Effector CD4-positive, alpha-beta T cell (primary cell): ENCODE measurements around the gene RAI1.

Experiments
- DNase-seq: peaks from one replicate; pipeline ENCODE4 v3.0.0-alpha.2; 2020

The RAI1 gene

DNA sequence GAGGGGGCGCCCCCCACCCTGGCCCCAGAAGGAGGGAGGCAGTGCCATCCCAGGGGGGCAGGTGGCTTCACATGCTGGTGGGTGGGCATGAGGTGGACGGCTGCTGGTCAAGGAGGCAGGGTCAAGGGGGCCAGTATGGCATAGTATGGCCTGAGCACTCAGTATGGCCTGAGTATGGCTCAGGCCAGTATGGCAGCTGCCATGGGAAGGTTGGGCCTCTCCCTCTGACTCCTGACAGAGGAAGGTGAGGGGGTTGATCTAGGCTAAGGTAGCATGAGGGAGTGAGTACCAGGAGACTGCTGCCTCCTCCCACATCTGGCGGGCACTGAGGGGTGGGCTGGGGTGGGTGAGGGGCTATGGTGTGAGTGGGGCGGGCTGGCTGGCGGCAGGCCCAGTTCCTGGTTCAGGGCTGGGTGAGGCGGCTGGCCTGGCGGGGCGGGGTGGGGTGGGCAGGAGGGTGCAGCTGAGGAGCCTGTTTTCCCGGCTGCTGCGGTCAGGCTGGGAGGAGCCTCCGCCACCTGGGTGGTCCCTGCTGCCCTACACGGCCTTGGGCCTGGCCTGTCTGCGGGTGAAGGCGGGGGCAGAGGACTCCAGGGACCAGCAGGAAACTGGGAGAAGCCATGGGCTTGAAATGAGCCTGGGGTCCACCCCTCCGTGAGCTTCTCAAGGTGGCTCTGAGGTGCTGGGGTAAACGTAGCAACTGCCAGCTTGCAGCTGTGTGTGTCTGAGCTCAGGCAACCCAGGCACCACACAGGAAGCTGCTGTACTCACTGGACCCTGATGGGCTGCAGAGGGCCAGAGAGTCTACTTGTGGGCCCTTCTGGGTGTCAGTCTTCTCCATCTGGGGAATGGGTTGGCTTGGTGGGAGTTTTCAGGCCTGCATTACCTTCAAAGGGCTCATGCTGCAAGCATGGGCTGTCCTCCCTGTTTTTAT, 57.0 kb downstream of the RAI1 start:
- no peak for DNase-seq

DNA sequence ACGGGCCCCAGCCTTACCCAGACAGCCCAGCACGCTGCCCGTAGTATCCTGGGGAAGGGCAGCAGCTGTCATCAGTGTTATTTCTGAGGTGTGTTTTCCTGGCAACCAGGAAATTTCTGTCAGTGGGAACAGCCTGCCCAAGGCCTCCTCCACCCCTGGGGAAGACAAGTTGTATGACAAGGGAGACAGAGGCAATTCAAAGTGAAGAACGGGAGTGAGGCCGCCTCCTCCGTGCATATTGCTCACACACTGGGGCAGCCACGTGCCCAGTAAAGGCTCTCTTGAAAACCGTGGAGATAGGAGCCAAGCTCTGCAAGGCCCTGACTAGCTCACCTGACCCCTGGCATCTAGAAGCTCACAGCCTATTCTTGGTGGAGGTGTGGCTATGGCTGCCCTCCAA, 57.6 kb downstream of the RAI1 start:
- DNase-seq = no peak

- no peak for DNase-seq
Observed at GRCh38 chr17:17739388-17740066, 58.3 kb downstream of the RAI1 start.

DNA sequence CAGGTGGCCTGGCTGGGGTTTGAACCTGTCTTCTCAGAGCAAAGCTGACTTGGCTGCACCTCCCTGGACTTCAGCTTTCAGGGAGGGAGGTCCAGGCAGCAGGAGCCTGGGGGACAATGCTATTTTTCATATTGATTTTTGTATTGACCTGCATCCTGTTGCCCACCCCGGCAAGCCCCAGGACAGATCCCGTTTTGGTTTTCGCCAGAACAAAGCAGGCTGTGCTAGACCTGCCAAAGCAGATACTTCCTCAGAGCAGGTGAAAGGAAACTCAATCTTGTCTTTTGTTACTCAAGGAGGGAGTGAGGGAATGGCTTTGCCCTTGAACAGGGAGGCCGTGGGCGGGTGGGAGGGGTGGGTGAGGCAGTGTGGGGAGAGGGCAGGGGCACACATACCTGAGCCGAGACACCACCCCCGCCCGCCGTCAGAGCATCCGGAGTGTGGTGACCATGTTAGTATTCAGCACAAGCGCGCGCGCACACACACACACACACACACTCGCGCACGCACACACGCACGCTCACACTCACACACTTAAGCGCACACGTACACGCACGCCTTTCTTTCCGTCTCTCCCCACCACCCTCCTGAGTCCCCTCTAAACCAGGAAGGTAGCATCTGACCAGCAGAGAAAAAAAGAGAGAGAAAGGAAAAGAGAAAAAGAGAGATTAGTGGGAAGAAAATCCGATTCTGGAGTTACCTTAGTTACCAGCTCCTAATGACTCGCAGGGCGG, 59.5 kb downstream of the RAI1 start:
- DNase-seq = no peak

- DNase-seq = no peak
Observed at GRCh38 chr17:17741349-17742023, 60.2 kb downstream of the RAI1 start.

- no peak for DNase-seq
Observed at GRCh38 chr17:17742133-17742621, 60.9 kb downstream of the RAI1 start.

- DNase-seq = no peak
Observed at GRCh38 chr17:17742688-17743390, 61.6 kb downstream of the RAI1 start.

- DNase-seq = no peak
Observed at GRCh38 chr17:17743391-17744112, 62.3 kb downstream of the RAI1 start.

DNA sequence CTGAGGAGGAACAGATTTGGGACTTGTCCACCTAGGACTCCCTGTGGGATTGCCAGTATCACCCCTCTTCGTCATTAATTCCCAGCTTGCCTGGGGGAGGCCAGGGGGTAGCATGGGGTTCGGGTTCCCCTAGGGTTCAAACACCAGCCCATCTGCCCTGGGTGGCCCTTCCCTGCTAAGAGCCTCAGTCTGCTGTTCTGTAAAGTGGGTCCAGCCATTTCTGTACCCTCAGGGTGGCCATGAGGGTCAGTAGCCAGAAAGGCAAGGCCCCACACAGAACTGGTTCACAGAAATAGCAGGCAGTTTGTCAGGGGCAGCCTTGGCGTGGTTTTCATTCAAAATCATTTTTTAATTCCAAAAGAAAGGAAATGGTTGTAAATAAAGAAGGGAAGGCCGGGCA, 62.9 kb downstream of the RAI1 start:
- DNase-seq = no peak

GRCh38 chr17:17745476-17746455, 64.5 kb downstream of the RAI1 start:
- DNase-seq = no peak

DNA sequence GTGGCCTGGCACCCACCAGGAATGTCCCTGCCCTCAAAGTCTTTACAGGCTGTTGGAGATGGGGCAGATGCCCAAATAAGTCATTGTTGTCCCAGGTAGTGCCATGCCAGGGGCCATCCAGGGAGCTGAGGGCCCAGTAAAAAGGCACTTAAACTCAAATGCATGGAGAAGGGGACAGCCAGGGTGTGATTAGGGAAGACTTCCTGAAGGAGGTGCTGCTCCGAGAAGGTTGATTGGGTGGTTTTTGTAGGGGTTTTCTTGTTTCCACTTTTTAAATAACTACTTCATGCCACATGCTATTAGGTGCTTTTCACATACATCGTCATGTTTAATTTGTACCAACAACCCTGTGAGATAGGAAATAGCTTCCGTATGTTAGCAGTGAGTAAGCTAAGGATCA, 66.9 kb downstream of the RAI1 start:
- no peak for DNase-seq

GRCh38 chr17:17748604-17749003, 67.3 kb downstream of the RAI1 start:
- no peak for DNase-seq

DNA sequence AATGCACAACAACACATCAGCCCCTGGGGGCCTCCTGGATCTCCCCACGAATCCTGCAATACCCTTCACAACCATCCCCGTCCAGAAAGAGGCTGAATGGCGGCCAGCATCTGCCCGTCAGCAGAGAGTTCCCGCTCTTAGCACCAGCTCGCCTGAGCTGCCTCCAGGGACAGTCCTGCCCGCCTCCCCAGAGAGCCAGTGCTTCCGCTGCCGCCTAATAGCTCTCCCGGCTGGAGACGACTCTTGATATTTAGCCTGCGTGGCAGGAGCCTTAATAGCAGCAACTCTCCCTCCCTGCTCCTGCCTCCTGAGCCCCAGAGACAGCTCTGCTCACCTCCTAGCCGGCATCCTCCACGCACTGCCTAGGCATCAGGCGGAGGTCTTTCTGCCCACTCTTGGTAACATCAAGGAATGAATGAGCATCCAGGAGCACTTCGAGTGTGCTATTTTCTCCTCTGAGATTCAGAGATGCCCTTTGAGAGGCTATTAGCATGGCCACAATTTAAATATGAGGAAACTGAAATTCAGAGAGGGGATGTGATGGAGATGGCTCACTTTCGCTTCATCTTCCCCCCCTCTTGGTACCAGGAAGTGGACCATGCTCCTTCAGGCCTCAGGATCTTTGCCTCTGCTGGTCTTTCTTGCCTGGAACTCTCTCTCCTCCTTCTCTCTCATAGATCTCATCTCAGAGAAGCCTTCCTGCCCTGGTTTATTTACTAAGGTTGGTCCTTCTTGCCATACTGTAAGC, 67.9 kb downstream of the RAI1 start:
- DNase-seq = no peak

DNA sequence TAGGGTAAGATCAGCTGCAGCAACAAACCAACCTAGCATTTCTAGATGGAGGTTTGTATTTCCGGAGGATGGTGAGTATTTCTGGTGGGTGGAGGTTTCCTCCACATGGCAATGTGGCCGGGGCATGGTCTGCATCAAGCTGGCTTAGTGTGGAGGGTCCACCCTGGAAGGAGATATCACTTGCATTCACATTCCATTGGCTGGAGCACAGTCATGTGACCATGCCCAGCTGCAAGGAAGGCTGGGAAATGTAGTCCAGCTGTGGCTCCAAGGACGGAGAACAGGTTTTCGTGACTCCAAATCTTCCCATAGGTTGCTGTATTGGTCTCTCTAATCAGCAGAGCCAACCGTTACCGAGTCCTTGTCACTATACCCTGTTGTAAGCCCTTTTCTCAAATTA, 68.7 kb downstream of the RAI1 start:
- peak; percentile 48 for DNase-seq

- DNase-seq = peak; percentile 20
Observed at GRCh38 chr17:17750881-17751280, 69.6 kb downstream of the RAI1 start.

- DNase-seq = peak; percentile 39
Observed at GRCh38 chr17:17751489-17752088, 70.3 kb downstream of the RAI1 start.

DNA sequence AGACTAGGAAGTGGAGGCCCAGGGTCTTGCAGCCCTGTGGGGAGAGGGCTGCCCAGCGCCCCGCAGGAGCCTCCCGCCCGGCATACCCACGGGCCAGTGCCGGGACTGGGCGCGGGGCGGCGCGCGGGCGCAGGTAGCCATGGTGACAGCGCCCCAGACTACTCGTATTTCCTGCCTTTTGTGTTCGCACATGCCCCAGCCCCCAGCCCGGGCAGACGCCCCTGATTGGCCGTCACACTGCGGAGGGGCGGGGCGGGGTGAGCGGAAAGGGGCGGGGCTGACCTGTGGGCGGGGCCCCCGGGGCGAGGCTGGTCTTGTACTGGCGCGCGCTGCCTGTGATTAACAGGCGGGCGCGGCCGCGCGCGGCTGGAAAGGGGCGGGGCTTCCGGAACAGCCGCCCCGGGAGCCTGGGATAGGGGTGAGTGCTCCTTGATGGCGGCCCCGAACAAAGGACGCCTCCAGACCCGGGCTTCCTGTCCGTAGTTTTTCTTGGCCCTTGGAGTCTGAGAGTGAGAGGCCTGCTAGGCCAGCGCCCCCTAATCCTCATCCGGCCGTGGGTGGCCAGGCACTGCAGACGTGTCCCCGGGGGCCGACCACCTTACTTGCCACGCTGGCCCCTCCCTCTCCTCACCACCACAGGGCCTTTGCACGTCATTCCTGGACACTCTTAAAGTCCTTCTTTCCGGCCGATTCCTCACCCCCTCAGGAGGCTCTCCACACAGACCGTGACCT, 71.0 kb downstream of the RAI1 start:
- peak; percentile 95 for DNase-seq

- DNase-seq = no peak
Observed at GRCh38 chr17:17752821-17753321, 71.6 kb downstream of the RAI1 start.
